T-cell (primary cell): ENCODE data around the gene MAP4K4. TPM values are rescaled to one million over a fixed set of nuclear protein-coding genes. Genes with fewer than 3 reads are reported as not detected.
A peak's percentile ranks its signal among the peaks of the same experiment; 100 is the strongest.

Experiments
- ATAC-seq, 4 experiments: fragments of 200-7000 bp in 3 of 4; fragments of 150-1000 bp in 1 of 4; cut with Tn5 transposase; replicated peaks in 1 of 4; 1 replicate in 3 of 4; 2 replicates in 1 of 4; pipeline ENCODE4 v1.10.0; 2021; ENCODE audit warnings: moderate library complexity in 3 of 4, mild to moderate bottlenecking in 2 of 4, moderate number of reproducible peaks in 1 of 4
- CTCF ChIA-PET, 2 donors: fragments of 300-600 bp; sonication (Branson Sonifier 250); formaldehyde crosslinking; loops; one replicate each; lab custom pipeline; 2022; ENCODE audit warnings: antibody characterized with exemption in 2 of 2; lab: Charles Lee
- POLR2A ChIA-PET, 2 donors: fragments of 300-600 bp; sonication (Branson Sonifier 250); formaldehyde crosslinking; loops; one replicate each; lab custom pipeline; 2022; ENCODE audit warnings: antibody characterized with exemption in 2 of 2; lab: Charles Lee
- DNase-seq, 35 experiments: peaks; one replicate each; pipeline versions ENCODE4 v3.0.0 to v3.0.0-alpha.2; 2013 to 2023
- H3K27ac ChIP-seq: one replicate; pipeline ENCODE4 v1.5.1; 2013; ENCODE audit warnings: low read length
- H3K27me3 ChIP-seq, 2 experiments: replicated peaks in 1 of 2; 1 replicate in 1 of 2; 2 replicates in 1 of 2; pipeline versions ENCODE4 v1.6.1 to v1.7.0; 2013; ENCODE audit warnings: low read length in 1 of 2, mixed read lengths in 1 of 2; ENCODE audit not compliant: control insufficient read depth in 2 of 2, insufficient read depth in 2 of 2; ENCODE audit errors: extremely low read depth in 1 of 2
- H3K36me3 ChIP-seq, 2 donors: 1 replicate in 1 of 2; 2 replicates in 1 of 2; pipeline versions ENCODE4 v1.6.1 to v1.7.0; 2013; ENCODE audit warnings: low read length in 1 of 2; ENCODE audit not compliant: control insufficient read depth in 2 of 2, insufficient read depth in 1 of 2; ENCODE audit errors: extremely low read depth in 1 of 2
- H3K4me1 ChIP-seq, 2 experiments: 1 replicate in 1 of 2; 2 replicates in 1 of 2; pipeline versions ENCODE4 v1.6.1 to v1.7.0; 2013; ENCODE audit warnings: low read length in 2 of 2, mixed read lengths in 1 of 2; ENCODE audit not compliant: insufficient read depth in 2 of 2, control insufficient read depth in 1 of 2; ENCODE audit errors: extremely low read depth in 1 of 2
- H3K4me3 ChIP-seq, 2 donors: 1 replicate in 1 of 2; 2 replicates in 1 of 2; pipeline versions ENCODE4 v1.5.1 to v1.7.0; 2013; ENCODE audit warnings: mild to moderate bottlenecking in 2 of 2, low read length in 1 of 2, moderate library complexity in 1 of 2; ENCODE audit not compliant: control insufficient read depth in 1 of 2; ENCODE audit errors: extremely low read depth in 1 of 2
- H3K9me3 ChIP-seq: 2 replicates; pipeline ENCODE4 v1.7.0; 2013
- H3K27ac Mint-ChIP-seq, 2 donors: one replicate each; pipeline ENCODE4 v1.8.0; 2020 to 2021; ENCODE audit warnings: mild to moderate bottlenecking in 2 of 2, mixed read lengths in 2 of 2
- H3K27me3 Mint-ChIP-seq, 2 donors: one replicate each; pipeline ENCODE4 v1.8.0; 2021 to 2022; ENCODE audit warnings: mixed read lengths in 2 of 2
- H3K36me3 Mint-ChIP-seq: one replicate; pipeline ENCODE4 v1.8.0; 2021; ENCODE audit warnings: mixed read lengths
- H3K4me1 Mint-ChIP-seq, 3 donors: one replicate each; pipeline ENCODE4 v1.8.0; 2020 to 2022; ENCODE audit warnings: mixed read lengths in 3 of 3, mild to moderate bottlenecking in 1 of 3
- H3K4me3 Mint-ChIP-seq, 3 donors: one replicate each; pipeline ENCODE4 v1.8.0; 2020 to 2022; ENCODE audit warnings: mild to moderate bottlenecking in 3 of 3, mixed read lengths in 3 of 3, moderate library complexity in 3 of 3
- H3K9me3 Mint-ChIP-seq, 3 donors: one replicate each; pipeline ENCODE4 v1.8.0; 2020 to 2022; ENCODE audit warnings: mixed read lengths in 3 of 3
- WGBS: methylation state at CpG from one replicate; pipeline ENCODE4 v1.1.5; 2013; ENCODE audit warnings: missing lambda C conversion rate; ENCODE audit not compliant: insufficient coverage; 5-methylcytosine and 5-hydroxymethylcytosine counted together
- total RNA-seq, 35 experiments: library from RNA in 6 of 35; stranded (reverse) in 6 of 35; fragments of 120-200 nt in 1 of 35; gene quantifications; one replicate each; pipeline versions ENCODE4 v1.2.1 to v1.2.4 and lab custom pipeline; 2013 to 2026

MAP4K4 gene
- total RNA-seq, 5 donors from 2014 or later (not counting 1 experiment from before 2014, with no cell fraction given) = 84.2 to 148 (median 93.2) TPM

DNA sequence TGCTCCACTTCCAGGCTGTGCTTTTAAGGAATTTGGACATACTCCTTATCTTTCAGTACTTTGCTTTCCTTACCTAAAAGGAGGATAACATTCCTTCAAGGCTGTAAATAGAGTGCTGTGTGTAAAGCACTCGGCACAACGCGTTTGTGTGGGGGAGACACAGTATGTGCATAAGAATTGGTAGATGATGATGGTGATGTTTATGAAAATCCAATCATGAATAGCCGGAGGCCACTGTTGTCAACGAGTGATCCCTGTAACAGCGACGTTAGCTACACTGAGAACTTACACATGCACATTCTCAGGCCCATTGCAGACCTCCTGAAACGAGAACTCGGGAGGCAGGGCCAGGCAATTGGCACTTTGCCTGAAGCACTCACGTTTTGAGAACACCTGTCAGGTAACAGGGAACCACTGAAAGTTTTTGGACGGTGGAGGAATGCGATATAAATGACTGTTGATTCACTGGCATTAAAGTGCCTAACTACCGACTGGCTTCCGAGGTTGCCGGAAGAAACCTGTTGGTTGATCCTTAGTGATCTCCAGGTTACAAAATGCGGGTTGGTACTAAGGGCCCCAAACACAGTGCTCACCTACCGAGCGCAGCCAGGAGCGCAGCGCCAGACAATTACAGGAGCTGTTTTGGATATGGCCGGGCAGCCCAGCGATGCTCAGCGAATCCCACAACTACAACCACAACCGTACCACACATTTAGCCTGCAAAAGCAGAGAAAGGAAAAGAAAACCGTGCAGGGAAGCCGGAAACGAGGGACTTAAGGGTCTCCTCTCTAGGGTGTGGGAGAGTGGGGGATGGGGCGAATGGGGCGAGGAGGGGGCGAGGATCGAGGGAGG lies 1.0 kb upstream of the MAP4K4 start:
- Histone ChIP-seq H3K27ac (peak overlapping the region; percentile 65), H3K9me3 (peaks cover 2% of the 10 kb centered on the region), H3K36me3 (no peaks in the 10 kb centered on the region), H3K4me1 (peaks cover 14 to 25% of the 10 kb centered on the region in 2 experiments), H3K4me3 (peak overlapping the region; percentile 63 to 75), H3K27me3 (no peaks in the 10 kb centered on the region)
- H3K27ac Mint-ChIP-seq = peak overlapping the region; percentile 94 to 95
- H3K36me3 Mint-ChIP-seq = peaks cover 5% of the 10 kb centered on the region
- ChIA-PET POLR2A (interaction anchor here in 1 of 2 donors (0.6 to 0.7 kb wide), 2 partner anchors 23 to 111 kb away, joined by 3 to 4 read pairs; no protein-coding TSS in a partner anchor), CTCF (interaction anchor here in 1 of 2 donors (0.7 to 2.2 kb wide), 5 partner anchors 21 to 150 kb away, joined by 3 to 9 read pairs (median 6); no protein-coding TSS in a partner anchor)
- H3K27me3 Mint-ChIP-seq = no peaks in the 10 kb centered on the region
- peaks cover 27 to 29% (median 28%) of the 10 kb centered on the region in 3 donors for H3K4me1 Mint-ChIP-seq
- WGBS = 24% methylated on average over 12 of the region's 31 CpGs
- peak overlapping the region in 2 of 3 donors; percentile 87 to 92 for H3K4me3 Mint-ChIP-seq
- peaks cover 2 to 4% (median 4%) of the 10 kb centered on the region in 3 donors for H3K9me3 Mint-ChIP-seq
- ATAC-seq (peak in 3 of 4 experiments; percentile 1 to 19 (median 1)), DNase-seq (peak in 3 of 35 experiments; percentile 17 to 47 (median 18))

DNA sequence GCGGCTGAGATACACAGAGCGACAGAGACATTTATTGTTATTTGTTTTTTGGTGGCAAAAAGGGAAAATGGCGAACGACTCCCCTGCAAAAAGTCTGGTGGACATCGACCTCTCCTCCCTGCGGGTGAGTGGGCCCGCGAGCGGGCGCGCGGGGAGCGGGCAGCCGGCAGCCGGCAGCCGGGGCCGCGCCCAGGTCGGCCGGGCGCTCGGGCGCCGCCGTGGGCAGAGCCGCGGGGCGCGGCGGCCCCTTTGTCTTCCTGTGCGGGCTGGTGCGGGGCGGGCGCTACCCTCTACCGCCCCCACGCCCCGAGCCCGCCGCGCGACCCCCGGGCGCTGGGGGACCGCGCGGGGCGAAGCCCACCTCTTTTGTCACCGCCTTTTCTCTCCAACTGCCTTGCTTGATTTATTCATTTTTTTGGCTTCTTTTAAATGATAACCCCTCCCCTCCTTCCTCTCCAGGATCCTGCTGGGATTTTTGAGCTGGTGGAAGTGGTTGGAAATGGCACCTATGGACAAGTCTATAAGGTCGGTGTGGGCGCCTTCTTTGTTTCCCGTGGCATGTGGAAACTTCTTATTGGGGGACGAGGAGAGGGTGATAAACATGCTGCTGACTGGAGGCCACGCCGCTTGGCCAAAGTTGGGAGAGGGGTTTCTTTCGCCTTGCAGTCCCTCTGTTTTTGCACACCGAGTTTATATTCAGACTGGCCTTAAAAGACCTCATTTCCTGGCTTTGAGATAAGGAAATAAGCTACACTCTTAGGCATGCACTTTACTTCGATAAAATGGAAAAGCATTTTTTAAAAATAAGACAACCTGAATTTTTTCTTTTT lies 722 bp downstream of the MAP4K4 start:
- ATAC-seq = peak; percentile 10 to 31 (median 24)
- H3K27me3 ChIP-seq = no peaks in the 10 kb centered on the region
- peaks cover 15 to 31% of the 10 kb centered on the region in 2 experiments for H3K4me1 ChIP-seq
- Mint-ChIP-seq H3K9me3 (peaks cover 2 to 8% (median 4%) of the 10 kb centered on the region in 3 donors), H3K36me3 (peaks cover 6% of the 10 kb centered on the region), H3K4me3 (peak overlapping the region in 2 of 3 donors; percentile 69 to 72), H3K27ac (peak overlapping the region in 1 of 2 donors; percentile 21), H3K27me3 (no peaks in the 10 kb centered on the region), H3K4me1 (peaks cover 24 to 32% (median 24%) of the 10 kb centered on the region in 3 donors)
- POLR2A ChIA-PET = interaction anchor here in 1 of 2 donors (0.6 to 1.1 kb wide), 3 partner anchors 19 to 64 kb away, joined by 3 to 7 read pairs (median 3); no protein-coding TSS in a partner anchor
- WGBS = under 1% methylated on average over 44 of the region's 57 CpGs
- H3K27ac ChIP-seq = peak overlapping the region; percentile 67
- H3K36me3 ChIP-seq = no peaks in the 10 kb centered on the region
- H3K4me3 ChIP-seq = peak overlapping the region; percentile 77 to 88
- peaks cover 2% of the 10 kb centered on the region for H3K9me3 ChIP-seq
- peak in 11 of 35 experiments; percentile 7 to 53 (median 29) for DNase-seq
- CTCF ChIA-PET = interaction anchor here in 1 of 2 donors (0.7 to 2.2 kb wide), 4 partner anchors 19 to 133 kb away, joined by 3 to 9 read pairs (median 6); no protein-coding TSS in a partner anchor

DNA sequence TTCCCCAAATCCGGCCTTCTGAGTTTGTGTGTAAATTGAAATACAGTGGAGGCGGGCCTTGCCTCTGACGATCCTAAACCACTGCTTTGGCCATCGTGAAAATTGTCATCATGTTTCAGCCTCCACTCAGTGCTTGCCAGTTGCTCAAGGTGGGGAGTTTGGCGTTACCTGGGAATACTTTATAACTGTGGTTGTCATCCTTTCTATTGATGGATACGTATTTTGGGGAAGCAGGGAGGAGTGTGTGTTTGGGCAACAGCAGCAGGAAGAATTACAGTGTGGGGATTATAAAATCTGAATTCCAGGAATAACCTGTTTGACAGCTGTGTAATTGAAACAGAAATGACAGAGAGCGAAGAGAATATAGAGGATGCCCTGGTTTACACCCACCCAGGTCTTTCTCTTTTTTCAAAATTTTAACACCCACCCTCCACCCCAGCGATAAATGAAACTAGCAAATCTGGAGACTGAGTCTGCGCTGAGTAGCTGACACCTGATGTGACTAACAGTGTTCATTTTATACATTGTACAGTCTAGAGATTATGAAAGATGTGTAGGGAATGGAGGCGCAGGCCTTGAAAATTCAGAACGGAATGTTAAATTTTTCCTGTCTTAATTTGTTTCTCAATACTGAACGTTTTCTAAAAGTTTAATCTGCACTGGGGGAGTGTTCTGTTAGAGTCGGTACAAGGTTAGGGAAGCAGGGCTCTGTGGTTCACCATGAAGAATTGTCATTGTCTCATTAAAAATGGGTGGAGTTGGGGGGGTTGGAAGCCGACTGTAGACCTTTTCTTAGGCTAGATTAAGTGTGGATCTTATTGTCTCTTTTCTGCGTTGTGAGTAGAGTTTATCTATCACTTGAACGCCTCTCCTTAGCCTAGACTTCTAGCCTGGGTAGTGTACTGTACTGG lies 1.6 kb downstream of the MAP4K4 start:
- Histone ChIP-seq H3K27me3 (no peaks in the 10 kb centered on the region), H3K4me3 (peak overlapping the region; percentile 77 to 88), H3K4me1 (peaks cover 18 to 40% of the 10 kb centered on the region in 2 experiments), H3K9me3 (peaks cover 2% of the 10 kb centered on the region), H3K36me3 (no peaks in the 10 kb centered on the region), H3K27ac (peak overlapping the region; percentile 67)
- DNase-seq = peak in 11 of 35 experiments; percentile 15 to 56 (median 32)
- 0% methylated on average over 5 of the region's 16 CpGs for WGBS
- Mint-ChIP-seq H3K27ac (no peak overlapping the region), H3K4me3 (no peak overlapping the region), H3K27me3 (no peaks in the 10 kb centered on the region), H3K4me1 (peaks cover 25 to 37% (median 29%) of the 10 kb centered on the region in 3 donors), H3K9me3 (peaks cover 2 to 8% (median 4%) of the 10 kb centered on the region in 3 donors), H3K36me3 (peaks cover 6% of the 10 kb centered on the region)
- POLR2A ChIA-PET = interaction anchor here in 1 of 2 donors (0.6 to 2.6 kb wide), 5 partner anchors 18 to 129 kb away, joined by 3 to 10 read pairs (median 4); no protein-coding TSS in a partner anchor
- CTCF ChIA-PET = interaction anchor here (0.7 to 2.2 kb wide), 7 partner anchors 12 to 133 kb away, joined by 3 to 9 read pairs (median 5); no protein-coding TSS in a partner anchor
- ATAC-seq = peak in 2 of 4 experiments; percentile 14 to 23

DNA sequence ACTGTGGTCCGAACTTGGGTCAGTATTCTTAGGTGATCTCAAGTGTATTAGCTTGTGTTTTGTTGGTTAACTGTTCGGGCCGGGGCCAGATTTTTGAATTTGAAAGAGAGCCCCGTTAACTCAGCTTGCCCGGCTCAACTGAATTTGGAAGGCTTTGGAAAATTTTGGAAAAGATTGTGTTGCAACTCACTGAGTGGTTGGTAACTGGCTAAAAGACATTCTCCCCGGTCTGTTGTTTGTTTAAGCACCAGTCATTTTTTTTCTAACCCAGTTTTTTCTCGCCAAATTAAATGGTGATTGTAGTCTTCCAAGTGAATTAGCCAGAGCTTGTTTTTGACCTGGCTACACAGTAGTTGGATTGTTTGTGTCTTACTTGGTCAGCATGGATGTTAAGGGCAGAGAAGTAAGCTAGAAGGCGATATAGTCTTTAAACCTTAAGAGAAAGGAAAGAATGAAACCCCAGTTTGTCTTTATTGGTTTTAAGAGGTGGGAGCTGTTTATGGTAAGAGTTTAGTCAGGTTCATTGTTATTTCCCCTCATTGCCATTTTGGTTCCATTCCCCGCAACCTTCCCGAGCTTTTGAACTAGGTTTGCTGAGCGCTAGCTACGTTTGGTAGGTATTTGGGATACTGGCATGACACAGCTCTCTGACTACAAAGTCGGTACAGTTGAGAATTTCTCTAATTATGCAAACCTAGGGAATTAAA lies 2.4 kb downstream of the MAP4K4 start:
- Histone ChIP-seq H3K4me1 (peaks cover 24 to 41% of the 10 kb centered on the region in 2 experiments), H3K4me3 (peak overlapping the region; percentile 46 to 77), H3K36me3 (no peaks in the 10 kb centered on the region), H3K27me3 (no peaks in the 10 kb centered on the region), H3K9me3 (no peaks in the 10 kb centered on the region), H3K27ac (peak overlapping the region; percentile 67)
- Mint-ChIP-seq H3K4me1 (peaks cover 33 to 45% (median 37%) of the 10 kb centered on the region in 3 donors), H3K36me3 (peaks cover 6% of the 10 kb centered on the region), H3K27me3 (no peaks in the 10 kb centered on the region), H3K9me3 (peaks cover 0 to 5% (median 0%) of the 10 kb centered on the region in 3 donors), H3K27ac (no peak overlapping the region), H3K4me3 (no peak overlapping the region)
- WGBS = 44% methylated on average over 6 of the region's 13 CpGs
- DNase-seq = no peak
- ATAC-seq = no peak
- ChIA-PET POLR2A (interaction anchor here (0.6 to 2.6 kb wide), 4 partner anchors 11 to 128 kb away, joined by 3 to 10 read pairs (median 4); no protein-coding TSS in a partner anchor), CTCF (interaction anchor here (0.8 to 1.6 kb wide), 5 partner anchors 11 to 132 kb away, joined by 3 to 9 read pairs (median 4); no protein-coding TSS in a partner anchor)
